Measurements from ENCODE around the gene CCR7.

Gene CCR7

GRCh38 chr17:40541873-40542557 is 23.3 kb downstream of the CCR7 start:
- no peak for TF ChIP-seq CTCF (IDR thresholded peaks at IDR 0.05; ENCODE audit: control insufficient read depth, insufficient read depth, low read depth, low read length, missing control alignments)
- H3K4me3 ChIP-seq (ENCODE audit: control insufficient read depth, low read depth, low read length): no peak overlapping the region
- no peak for DNase-seq (ENCODE audit: low read depth)

GRCh38 chr17:40541060-40541872 is 24.0 kb downstream of the CCR7 start:
- DNase-seq (ENCODE audit: low read depth): no peak
- TF ChIP-seq CTCF (IDR thresholded peaks at IDR 0.05; ENCODE audit: control insufficient read depth, insufficient read depth, low read depth, low read length, missing control alignments): no peak
- no peak overlapping the region for H3K4me3 ChIP-seq (ENCODE audit: control insufficient read depth, low read depth, low read length)

- no peak overlapping the region for H3K4me3 ChIP-seq (ENCODE audit: control insufficient read depth, low read depth, low read length)
- no peak for DNase-seq (ENCODE audit: low read depth)
- no peak for TF ChIP-seq CTCF (IDR thresholded peaks at IDR 0.05; ENCODE audit: control insufficient read depth, insufficient read depth, low read depth, low read length, missing control alignments)
These were observed 24.8 kb downstream of the CCR7 start for GRCh38 chr17:40540448-40540847.

GRCh38 chr17:40539711-40540411 is 25.4 kb downstream of the CCR7 start:
- DNase-seq (ENCODE audit: low read depth): no peak
- TF ChIP-seq CTCF (IDR thresholded peaks at IDR 0.05; ENCODE audit: control insufficient read depth, insufficient read depth, low read depth, low read length, missing control alignments): no peak
- no peak overlapping the region for H3K4me3 ChIP-seq (ENCODE audit: control insufficient read depth, low read depth, low read length)

- H3K4me3 ChIP-seq (ENCODE audit: control insufficient read depth, low read depth, low read length): no peak overlapping the region
- TF ChIP-seq CTCF (IDR thresholded peaks at IDR 0.05; ENCODE audit: control insufficient read depth, insufficient read depth, low read depth, low read length, missing control alignments): no peak
These were observed 26.2 kb downstream of the CCR7 start for GRCh38 chr17:40538936-40539705.

More at GRCh38 chr17:40538936-40539705, 26.2 kb downstream of the CCR7 start:
- no peak for DNase-seq (ENCODE audit: low read depth)

Data from AG09309 (cell line).